HG03457 (cell line): ENCODE data around the gene PAN3.

Experiments used
- ATAC-seq: cut with Tn5 transposase; IDR thresholded peaks from one replicate; pipeline ENCODE4 v1.9.1; 2021; ENCODE audit warnings: moderate number of reproducible peaks; ENCODE audit not compliant: unreplicated experiment

Gene PAN3

DNA sequence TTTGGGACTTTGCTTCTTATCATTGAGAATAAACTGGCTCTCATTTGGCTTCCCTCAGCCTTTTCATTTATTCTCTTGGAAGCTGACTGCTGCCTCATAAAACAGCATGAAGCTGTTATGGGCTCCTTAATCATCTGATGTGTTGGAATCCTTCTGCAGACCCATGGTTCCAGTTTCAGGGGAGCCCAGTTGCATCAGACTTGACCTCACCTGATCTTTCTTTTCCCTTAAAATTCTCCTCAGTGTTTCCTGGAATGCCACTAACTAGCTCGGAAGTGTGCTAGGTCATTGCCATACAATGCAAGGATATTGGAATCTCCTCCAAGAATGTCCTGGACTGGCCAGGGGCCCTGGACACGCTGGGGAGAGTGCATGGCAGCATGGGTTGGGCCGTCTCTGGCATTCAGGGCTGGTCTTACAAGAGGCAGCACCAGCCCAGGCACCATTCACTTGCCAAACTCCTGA is 197.9 kb downstream of the PAN3 start:
- no peak for ATAC-seq

DNA sequence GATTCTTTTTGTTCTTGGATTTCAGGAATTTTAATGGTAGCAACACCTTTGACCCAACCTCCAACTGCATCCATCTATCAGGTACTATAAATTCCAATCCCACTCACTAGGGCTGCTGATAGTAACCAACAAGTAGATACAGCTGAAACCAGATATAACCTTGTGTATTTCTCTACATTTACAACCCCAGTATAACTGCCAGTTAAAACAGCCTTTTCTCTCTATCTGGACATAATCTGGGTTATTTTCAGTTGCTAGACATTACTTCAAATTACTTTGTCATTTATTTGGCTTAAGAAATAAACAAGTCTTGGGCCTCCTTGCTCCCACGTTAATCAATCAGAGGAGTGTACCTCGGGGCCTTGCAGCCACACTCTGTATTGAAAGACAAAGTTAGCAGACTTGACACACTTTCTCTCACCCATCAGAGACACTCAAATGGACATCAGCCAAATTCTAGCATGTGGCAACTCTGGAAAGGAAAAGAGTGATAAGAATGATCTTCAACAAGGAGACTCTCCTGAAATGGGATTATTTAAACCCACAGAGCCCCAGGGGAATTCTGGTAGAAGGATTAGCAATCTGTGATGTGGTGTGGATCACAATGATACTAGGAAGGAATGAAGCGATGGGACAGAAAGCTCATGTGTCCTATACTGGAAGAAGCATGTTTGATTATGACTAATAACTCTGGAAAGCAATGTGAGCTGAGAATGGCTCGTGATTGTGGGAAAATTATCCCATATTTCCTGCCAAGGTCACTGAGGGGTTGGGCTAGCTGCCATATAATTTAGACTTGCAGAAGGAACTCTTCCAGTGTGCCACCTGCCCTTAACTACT is 199.0 kb downstream of the PAN3 start:
- no peak for ATAC-seq

DNA sequence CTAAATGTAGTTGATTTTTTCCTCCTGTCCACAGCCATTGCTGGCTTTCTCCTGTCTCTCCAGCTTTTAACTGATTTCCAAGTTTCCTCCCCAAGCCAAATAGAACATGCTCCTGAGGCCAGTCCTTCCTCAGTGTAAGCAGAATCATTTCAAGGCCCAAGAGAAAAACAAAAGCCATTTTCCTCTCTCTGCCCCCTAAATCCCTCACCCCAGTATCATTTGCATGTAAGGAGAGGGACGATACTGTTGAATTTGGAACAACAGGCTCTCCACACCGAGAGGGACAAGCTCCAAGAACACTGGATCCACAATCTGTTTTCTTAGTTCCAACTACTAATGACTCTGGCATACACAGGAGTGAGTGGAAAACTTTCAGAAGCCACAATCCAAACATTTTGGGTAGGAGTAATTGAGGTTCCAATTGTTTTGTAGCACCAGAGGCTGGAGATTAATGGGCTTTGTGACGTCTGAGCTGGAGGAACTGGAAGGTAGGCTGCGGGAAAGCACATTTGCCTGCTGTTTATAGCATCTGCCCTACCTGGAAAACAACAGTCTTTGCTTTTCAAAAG is 199.7 kb downstream of the PAN3 start:
- no peak for ATAC-seq

DNA sequence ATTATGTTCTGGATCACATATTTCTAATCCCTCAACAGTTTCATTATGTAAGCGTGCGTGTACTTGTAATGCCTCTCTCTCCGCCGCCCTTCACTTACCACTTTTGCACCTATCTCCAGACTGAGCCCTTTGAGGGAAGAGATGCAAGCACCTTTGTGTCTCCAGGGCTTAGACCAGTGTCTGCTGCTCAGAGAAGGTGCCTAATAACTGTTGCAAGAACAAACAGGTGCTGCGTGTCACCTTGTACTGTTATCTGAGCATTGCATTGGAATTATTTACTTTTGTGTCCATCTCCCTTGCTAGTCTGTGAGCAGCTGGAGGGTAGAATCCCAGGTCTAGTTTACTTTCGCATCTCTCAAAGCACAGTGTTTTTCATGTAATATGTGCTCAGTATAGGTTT is 200.4 kb downstream of the PAN3 start:
- no peak for ATAC-seq

DNA sequence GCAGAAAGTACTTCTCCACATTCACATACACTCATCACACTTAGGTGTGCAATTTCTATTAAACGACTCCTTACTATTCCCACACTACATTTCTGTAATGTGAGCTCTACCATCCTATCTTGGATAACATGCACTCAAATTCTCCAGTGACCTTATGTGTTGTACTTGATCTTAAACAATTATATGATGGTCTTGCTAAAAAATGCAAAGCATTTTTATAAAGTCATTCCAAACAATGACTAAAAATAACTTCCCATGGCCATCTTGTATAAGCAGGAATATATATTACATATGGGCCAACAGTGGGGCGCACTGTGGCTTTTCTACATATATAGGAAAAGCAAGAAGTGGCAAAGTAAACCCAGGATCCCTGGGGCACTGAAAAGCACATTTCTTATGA is 201.1 kb downstream of the PAN3 start:
- no peak for ATAC-seq

DNA sequence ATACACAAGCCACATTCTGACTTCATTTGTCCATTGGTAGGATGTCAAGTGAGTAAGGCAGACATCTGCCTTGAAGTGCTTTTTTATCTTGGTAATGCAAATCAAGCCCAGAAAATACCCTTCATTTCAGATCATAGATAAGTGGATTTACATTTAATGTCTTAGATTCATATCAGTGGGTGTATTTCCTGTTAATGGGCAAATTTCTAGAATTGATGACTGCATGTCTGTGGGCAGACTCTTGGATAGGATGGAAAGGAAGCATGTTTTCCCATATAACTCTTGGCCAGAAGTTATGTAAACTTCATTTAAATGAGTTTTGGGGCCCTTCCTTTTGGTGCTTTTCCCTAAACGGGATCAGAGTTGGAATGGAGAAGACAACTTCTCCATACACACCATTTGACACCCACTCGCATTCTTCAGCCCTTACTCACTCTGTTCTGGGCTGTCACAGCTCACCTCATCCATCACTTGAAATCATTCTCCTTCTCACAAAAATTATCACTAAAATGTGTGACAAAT is 202.0 kb downstream of the PAN3 start:
- no peak for ATAC-seq

DNA sequence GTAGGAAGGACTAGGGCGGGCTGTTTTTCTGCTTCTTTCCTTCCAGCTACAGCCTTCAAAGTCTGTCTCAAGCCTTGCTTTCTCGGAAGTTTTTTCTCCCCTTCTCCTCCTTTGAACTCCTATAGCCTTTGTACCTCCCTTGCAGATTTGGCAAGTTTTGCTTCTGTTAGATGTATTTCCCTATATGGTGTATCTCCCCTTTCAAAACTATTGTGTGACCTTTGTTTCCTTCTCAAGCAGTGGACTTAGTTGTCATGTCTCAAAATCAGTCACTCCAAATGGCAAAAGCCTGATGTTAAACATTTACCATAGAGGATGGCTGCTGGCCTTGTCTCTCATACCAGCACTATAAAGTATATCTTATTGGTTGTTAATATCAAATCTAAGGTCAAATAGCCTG is 203.9 kb downstream of the PAN3 start:
- no peak for ATAC-seq

DNA sequence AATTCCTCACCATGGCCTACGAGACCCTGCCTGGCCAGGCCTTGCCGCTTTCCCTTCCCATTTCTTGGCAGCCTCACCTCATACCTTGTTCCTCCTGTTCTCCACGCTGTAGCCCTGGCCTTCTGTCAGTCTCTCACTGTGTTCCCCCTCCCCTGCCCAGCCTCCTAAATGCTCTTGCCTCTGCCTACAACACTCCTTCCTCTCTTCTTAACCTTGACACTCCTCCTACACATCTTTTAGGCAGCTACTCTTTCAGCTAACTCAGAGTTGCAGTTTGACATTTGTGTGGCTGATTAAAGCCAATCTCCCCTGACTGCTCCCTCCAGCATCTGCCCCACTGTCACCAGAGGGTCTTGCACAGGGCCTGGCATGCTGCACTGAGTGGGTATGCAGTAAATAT is 205.8 kb downstream of the PAN3 start:
- no peak for ATAC-seq
